T-helper 17 cell (primary cell): ENCODE measurements around the gene TOMM40. TPM values are rescaled to one million over a fixed set of nuclear protein-coding genes. Genes with fewer than 3 reads are reported as not detected.
"Not testable (repeated sequence)": the region's sequence is repeated elsewhere in the genome, so short reads cannot be mapped to it uniquely, and the experiment has no call there.

Source experiments
- ATAC-seq: fragments of 150-1000 bp; cut with Tn5 transposase; 2 replicates; pipeline ENCODE4 v1.10.0; 2021; ENCODE audit warnings: mild to moderate bottlenecking, moderate library complexity
- DNase-seq, 3 donors: peaks; one replicate each; pipeline versions ENCODE4 v3.0.0 to v3.0.0-alpha.2; 2020 to 2021
- H3K9me3 ChIP-seq: one replicate; pipeline ENCODE4 v1.7.0; 2013; ENCODE audit warnings: low read length, mild to moderate bottlenecking; ENCODE audit not compliant: control insufficient read depth, poor library complexity, severe bottlenecking
- H3K27ac Mint-ChIP-seq: one replicate; pipeline ENCODE4 v1.8.0; 2022; ENCODE audit warnings: mild to moderate bottlenecking, moderate library complexity, mixed read lengths
- H3K27me3 Mint-ChIP-seq: one replicate; pipeline ENCODE4 v1.8.0; 2022; ENCODE audit warnings: mixed read lengths
- H3K36me3 Mint-ChIP-seq: one replicate; pipeline ENCODE4 v1.8.0; 2022; ENCODE audit warnings: low read depth, mixed read lengths
- H3K4me1 Mint-ChIP-seq: one replicate; pipeline ENCODE4 v1.8.0; 2022; ENCODE audit warnings: mild to moderate bottlenecking, mixed read lengths
- H3K4me3 Mint-ChIP-seq: one replicate; pipeline ENCODE4 v1.8.0; 2022; ENCODE audit warnings: mild to moderate bottlenecking, moderate library complexity, mixed read lengths
- total RNA-seq, 4 donors: library from RNA in 2 of 4; stranded (reverse) in 2 of 4; gene quantifications; one replicate each; pipeline ENCODE4 v1.2.3 and lab custom pipeline; 2022 to 2026

Gene TOMM40
- total RNA-seq, 2 donors from 2014 or later: 29.0 to 34.8 TPM

GRCh38 chr19:44876930-44877535, 14.0 kb upstream of the TOMM40 start:
- Mint-ChIP-seq H3K4me3 (peak overlapping the region; percentile 45), H3K27me3 (peaks cover 13% of the 10 kb centered on the region), H3K4me1 (peaks cover 17% of the 10 kb centered on the region), H3K36me3 (peaks cover 2% of the 10 kb centered on the region), H3K27ac (peak overlapping the region; percentile 32)
- ATAC-seq: peak; percentile 51
- no peaks in the 10 kb centered on the region for H3K9me3 ChIP-seq
- DNase-seq: no peak

- ATAC-seq: no peak
- peaks cover 9% of the 10 kb centered on the region for H3K27me3 Mint-ChIP-seq
- peaks cover 13% of the 10 kb centered on the region for H3K4me1 Mint-ChIP-seq
- H3K27ac Mint-ChIP-seq: no peak overlapping the region
- H3K9me3 ChIP-seq: no peaks in the 10 kb centered on the region
- DNase-seq: no peak
- H3K36me3 Mint-ChIP-seq: no peaks in the 10 kb centered on the region
- H3K4me3 Mint-ChIP-seq: no peak overlapping the region
These were observed 12.8 kb upstream of the TOMM40 start for GRCh38 chr19:44878120-44878865.

- no peak overlapping the region for H3K4me3 Mint-ChIP-seq
- peaks cover 9% of the 10 kb centered on the region for H3K27me3 Mint-ChIP-seq
- ATAC-seq (no peak), DNase-seq (no peak)
- no peaks in the 10 kb centered on the region for H3K36me3 Mint-ChIP-seq
- peaks cover 13% of the 10 kb centered on the region for H3K4me1 Mint-ChIP-seq
- no peaks in the 10 kb centered on the region for H3K9me3 ChIP-seq
- H3K27ac Mint-ChIP-seq: no peak overlapping the region
These were observed 11.6 kb upstream of the TOMM40 start for GRCh38 chr19:44879309-44880065.

GRCh38 chr19:44882063-44882462, 9.0 kb upstream of the TOMM40 start:
- no peaks in the 10 kb centered on the region for H3K9me3 ChIP-seq
- H3K27me3 Mint-ChIP-seq: peaks cover 9% of the 10 kb centered on the region
- ATAC-seq: no peak
- no peaks in the 10 kb centered on the region for H3K36me3 Mint-ChIP-seq
- H3K27ac Mint-ChIP-seq: no peak overlapping the region
- DNase-seq: no peak
- H3K4me1 Mint-ChIP-seq: peaks cover 7% of the 10 kb centered on the region
- no peak overlapping the region for H3K4me3 Mint-ChIP-seq

- H3K9me3 ChIP-seq, H3K27ac Mint-ChIP-seq, H3K4me1 Mint-ChIP-seq, H3K4me3 Mint-ChIP-seq, ATAC-seq, H3K27me3 Mint-ChIP-seq, DNase-seq, H3K36me3 Mint-ChIP-seq: not testable (repeated sequence)
These were observed 8.2 kb upstream of the TOMM40 start for GRCh38 chr19:44882619-44883397.

GRCh38 chr19:44883922-44884321, 7.1 kb upstream of the TOMM40 start:
- Mint-ChIP-seq H3K27me3 (peaks cover 9% of the 10 kb centered on the region), H3K4me1 (peaks cover 8% of the 10 kb centered on the region), H3K36me3 (no peaks in the 10 kb centered on the region), H3K27ac (no peak overlapping the region), H3K4me3 (no peak overlapping the region)
- H3K9me3 ChIP-seq: no peaks in the 10 kb centered on the region
- ATAC-seq (no peak), DNase-seq (no peak)

GRCh38 chr19:44884566-44884965, 6.5 kb upstream of the TOMM40 start:
- no peak overlapping the region for H3K4me3 Mint-ChIP-seq
- peaks cover 11% of the 10 kb centered on the region for H3K4me1 Mint-ChIP-seq
- no peak for ATAC-seq

GRCh38 chr19:44886141-44886540, 4.9 kb upstream of the TOMM40 start:
- H3K27me3 Mint-ChIP-seq: peaks cover 5% of the 10 kb centered on the region
- H3K9me3 ChIP-seq: no peaks in the 10 kb centered on the region
- ATAC-seq (no peak), DNase-seq (no peak)
- H3K4me3 Mint-ChIP-seq: no peak overlapping the region
- no peak overlapping the region for H3K27ac Mint-ChIP-seq
- H3K36me3 Mint-ChIP-seq: no peaks in the 10 kb centered on the region
- peaks cover 16% of the 10 kb centered on the region for H3K4me1 Mint-ChIP-seq

More at GRCh38 chr19:44884566-44884965, 6.5 kb upstream of the TOMM40 start:
- DNase-seq: no peak
- Mint-ChIP-seq H3K36me3 (no peaks in the 10 kb centered on the region), H3K27ac (no peak overlapping the region), H3K27me3 (peaks cover 8% of the 10 kb centered on the region)
- H3K9me3 ChIP-seq: no peaks in the 10 kb centered on the region

- H3K27me3 Mint-ChIP-seq: no peaks in the 10 kb centered on the region
- ATAC-seq (no peak), DNase-seq (no peak)
- no peaks in the 10 kb centered on the region for H3K9me3 ChIP-seq
- peaks cover 26% of the 10 kb centered on the region for H3K4me1 Mint-ChIP-seq
- H3K36me3 Mint-ChIP-seq: no peaks in the 10 kb centered on the region
- H3K27ac Mint-ChIP-seq: no peak overlapping the region
- no peak overlapping the region for H3K4me3 Mint-ChIP-seq
These were observed 3.4 kb upstream of the TOMM40 start for GRCh38 chr19:44887648-44888047.

- H3K36me3 Mint-ChIP-seq, H3K27ac Mint-ChIP-seq: not testable (repeated sequence)
- peak overlapping the region; percentile 49 for H3K4me3 Mint-ChIP-seq
These were observed 2.7 kb upstream of the TOMM40 start for GRCh38 chr19:44888335-44888734.

GRCh38 chr19:44889830-44890365, 1.2 kb upstream of the TOMM40 start:
- no peak for ATAC-seq
- no peak for DNase-seq
- H3K36me3 Mint-ChIP-seq: no peaks in the 10 kb centered on the region
- H3K4me3 Mint-ChIP-seq: peak overlapping the region; percentile 88
- no peaks in the 10 kb centered on the region for H3K27me3 Mint-ChIP-seq
- H3K27ac Mint-ChIP-seq: peak overlapping the region; percentile 68
- no peaks in the 10 kb centered on the region for H3K9me3 ChIP-seq
- peaks cover 30% of the 10 kb centered on the region for H3K4me1 Mint-ChIP-seq

More at GRCh38 chr19:44888335-44888734, 2.7 kb upstream of the TOMM40 start:
- not testable (repeated sequence) for H3K9me3 ChIP-seq, ATAC-seq, DNase-seq, H3K27me3 Mint-ChIP-seq
- H3K4me1 Mint-ChIP-seq: peaks cover 30% of the 10 kb centered on the region

GRCh38 chr19:44890366-44891015, 563 bp upstream of the TOMM40 start:
- Mint-ChIP-seq H3K27me3 (no peaks in the 10 kb centered on the region), H3K4me1 (peaks cover 30% of the 10 kb centered on the region), H3K4me3 (peak overlapping the region; percentile 88), H3K36me3 (no peaks in the 10 kb centered on the region), H3K27ac (peak overlapping the region; percentile 68)
- no peaks in the 10 kb centered on the region for H3K9me3 ChIP-seq
- ATAC-seq: peak; percentile 83
- DNase-seq: peak in 1 of 3 donors; percentile 99
